ENCODE data around the gene PTPRO.

Gene PTPRO

DNA sequence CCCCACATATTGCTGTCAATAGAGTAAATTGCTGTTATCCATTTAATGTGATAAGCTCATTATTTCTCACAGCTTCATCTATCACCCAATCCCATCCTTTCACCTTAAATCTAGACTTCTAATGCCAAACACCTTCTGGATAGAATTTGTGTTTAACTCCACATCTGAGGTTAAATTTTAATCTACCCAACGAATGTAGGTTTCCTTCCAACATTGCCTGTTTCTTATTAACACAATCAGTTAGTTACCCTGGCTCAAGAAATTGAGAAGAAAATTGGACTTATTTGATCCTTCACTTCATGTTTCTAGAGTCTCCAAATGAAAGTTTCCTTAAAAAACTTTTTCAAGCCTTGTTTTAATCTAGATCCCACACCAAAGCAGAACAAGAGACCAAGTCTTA lies 67.3 kb downstream of the PTPRO start:
- ATAC-seq (replicated peaks) (no peak), DNase-seq (no peak)
- Mint-ChIP-seq H3K9me3 (no peaks in the 10 kb centered on the region), H3K4me1 (no peaks in the 10 kb centered on the region), H3K4me3 (no peak overlapping the region), H3K36me3 (no peaks in the 10 kb centered on the region), H3K27ac (no peak overlapping the region), H3K27me3 (peaks cover 0 to 6% of the 10 kb centered on the region in 2 donors)

DNA sequence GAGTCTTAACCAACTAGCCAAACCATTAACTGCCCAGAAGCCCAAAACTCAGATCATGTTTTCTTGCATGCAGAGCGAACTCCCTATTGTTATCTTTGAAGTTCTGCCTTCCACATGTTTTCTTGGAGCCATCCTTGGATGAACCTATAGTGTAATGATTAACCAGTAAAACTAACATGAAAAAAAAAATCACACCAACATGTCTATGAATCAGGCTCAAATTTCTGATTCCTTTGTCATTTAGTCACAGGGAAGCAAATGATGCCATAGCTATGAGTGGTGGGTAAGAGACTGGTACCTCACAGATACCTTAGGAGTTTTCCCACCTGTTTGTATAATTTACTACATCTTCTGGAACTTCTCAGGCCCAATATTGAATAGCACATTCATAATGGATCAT lies 70.7 kb downstream of the PTPRO start:
- Mint-ChIP-seq H3K9me3 (no peaks in the 10 kb centered on the region), H3K4me1 (no peaks in the 10 kb centered on the region), H3K27me3 (no peaks in the 10 kb centered on the region), H3K4me3 (no peak overlapping the region), H3K36me3 (no peaks in the 10 kb centered on the region), H3K27ac (no peak overlapping the region)
- DNase-seq = no peak
- ATAC-seq (replicated peaks) = no peak

DNA sequence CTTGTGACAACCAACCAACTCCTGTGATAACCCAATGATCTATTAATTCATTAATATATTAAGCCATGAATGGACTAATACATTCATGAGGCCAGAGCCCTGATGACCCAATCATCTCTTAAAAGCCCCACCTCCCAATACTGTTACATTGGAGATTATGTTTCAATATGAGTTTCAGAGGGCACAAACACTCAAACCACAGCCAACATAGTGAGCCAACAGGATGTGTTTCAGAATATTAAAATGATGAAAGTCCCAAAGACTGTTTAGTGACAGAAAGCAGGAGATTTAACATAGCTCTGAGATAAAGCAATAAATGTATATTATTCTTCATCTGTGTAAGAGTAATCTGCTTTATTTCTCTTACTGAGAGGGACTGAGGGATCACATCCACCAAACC lies 71.7 kb downstream of the PTPRO start:
- Mint-ChIP-seq H3K4me1 (no peaks in the 10 kb centered on the region), H3K36me3 (no peaks in the 10 kb centered on the region), H3K27ac (no peak overlapping the region), H3K4me3 (no peak overlapping the region), H3K9me3 (no peaks in the 10 kb centered on the region), H3K27me3 (no peaks in the 10 kb centered on the region)
- DNase-seq = no peak
- no peak for ATAC-seq (replicated peaks)

DNA sequence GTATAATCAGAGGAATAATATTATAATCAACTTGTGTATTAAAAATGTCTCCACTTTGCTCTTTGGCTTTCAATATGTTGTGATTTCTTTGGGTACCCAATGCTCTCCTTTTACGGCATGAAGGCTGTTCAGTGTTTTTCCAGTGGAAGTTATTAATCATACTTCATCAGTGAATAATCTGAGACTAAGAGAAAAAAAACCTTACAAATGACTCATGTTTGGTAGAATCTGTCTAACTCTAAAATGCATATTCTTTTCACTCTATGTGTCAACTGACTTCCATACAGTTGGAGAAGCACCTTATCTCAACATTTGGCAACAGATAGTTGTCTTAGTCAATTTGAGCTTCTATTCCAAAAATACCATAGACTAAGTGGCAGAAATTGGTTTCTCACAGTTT lies 82.2 kb downstream of the PTPRO start:
- H3K4me3 Mint-ChIP-seq = no peak overlapping the region
- ATAC-seq (replicated peaks) (no peak), DNase-seq (no peak)
- peaks cover 0 to 1% of the 10 kb centered on the region in 2 donors for H3K9me3 Mint-ChIP-seq
- no peaks in the 10 kb centered on the region for H3K27me3 Mint-ChIP-seq
- H3K36me3 Mint-ChIP-seq = no peaks in the 10 kb centered on the region
- no peaks in the 10 kb centered on the region for H3K4me1 Mint-ChIP-seq
- H3K27ac Mint-ChIP-seq = no peak overlapping the region

GRCh38 chr12:15405606-15406005 lies 83.3 kb downstream of the PTPRO start:
- Mint-ChIP-seq H3K36me3 (no peaks in the 10 kb centered on the region), H3K4me3 (no peak overlapping the region), H3K4me1 (no peaks in the 10 kb centered on the region), H3K27ac (no peak overlapping the region), H3K9me3 (peaks cover 0 to 1% of the 10 kb centered on the region in 2 donors), H3K27me3 (no peaks in the 10 kb centered on the region)
- no peak for DNase-seq
- ATAC-seq (replicated peaks) = no peak

DNA sequence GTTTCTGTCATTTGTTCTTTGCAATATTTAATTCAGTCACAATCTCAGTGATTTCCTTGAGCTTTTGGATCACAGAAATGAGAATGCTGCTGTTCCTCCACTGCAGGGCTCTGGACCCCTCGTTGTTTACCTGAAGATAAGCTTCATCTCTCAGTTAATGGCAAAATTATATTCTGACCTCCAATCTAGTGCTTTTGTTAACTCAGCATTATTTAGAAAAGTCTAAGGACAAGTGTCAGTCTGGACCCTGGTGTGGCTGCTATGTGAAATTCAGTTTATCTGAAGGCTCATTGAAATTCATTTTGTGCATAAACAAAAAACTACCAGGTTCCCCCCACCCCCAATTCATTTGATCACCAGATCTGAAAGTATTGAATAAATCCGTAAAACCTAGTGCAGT lies 84.7 kb downstream of the PTPRO start:
- Mint-ChIP-seq H3K9me3 (peaks cover 0 to 1% of the 10 kb centered on the region in 2 donors), H3K4me3 (no peak overlapping the region), H3K4me1 (no peaks in the 10 kb centered on the region), H3K27ac (no peak overlapping the region), H3K36me3 (no peaks in the 10 kb centered on the region), H3K27me3 (peaks cover 0 to 7% of the 10 kb centered on the region in 2 donors)
- ATAC-seq (replicated peaks) (no peak), DNase-seq (no peak)

- DNase-seq (no peak), ATAC-seq (replicated peaks) (no peak)
- H3K27me3 Mint-ChIP-seq = peaks cover 7 to 12% of the 10 kb centered on the region in 2 donors
- peaks cover 6 to 10% of the 10 kb centered on the region in 2 donors for H3K4me1 Mint-ChIP-seq
- no peak overlapping the region for H3K27ac Mint-ChIP-seq
- no peaks in the 10 kb centered on the region for H3K9me3 Mint-ChIP-seq
- no peaks in the 10 kb centered on the region for H3K36me3 Mint-ChIP-seq
- no peak overlapping the region for H3K4me3 Mint-ChIP-seq
Measured at GRCh38 chr12:15411842-15412241, 89.5 kb downstream of the PTPRO start.

- ATAC-seq (replicated peaks) (no peak), DNase-seq (no peak)
- Mint-ChIP-seq H3K36me3 (no peaks in the 10 kb centered on the region), H3K4me3 (no peak overlapping the region), H3K9me3 (peaks cover 0 to 2% of the 10 kb centered on the region in 2 donors), H3K27ac (no peak overlapping the region), H3K4me1 (peaks cover 8 to 10% of the 10 kb centered on the region in 2 donors), H3K27me3 (peaks cover 6 to 27% of the 10 kb centered on the region in 2 donors)
Measured at GRCh38 chr12:15417691-15418090, 95.4 kb downstream of the PTPRO start.

- no peaks in the 10 kb centered on the region for H3K36me3 Mint-ChIP-seq
- H3K27me3 Mint-ChIP-seq = peaks cover 10% of the 10 kb centered on the region in 2 donors
- H3K4me3 Mint-ChIP-seq = no peak overlapping the region
- no peak for ATAC-seq (replicated peaks)
- H3K4me1 Mint-ChIP-seq = no peaks in the 10 kb centered on the region
- H3K27ac Mint-ChIP-seq = no peak overlapping the region
- no peak for DNase-seq
- peaks cover 0 to 2% of the 10 kb centered on the region in 2 donors for H3K9me3 Mint-ChIP-seq
Measured at GRCh38 chr12:15423629-15424028, 101.3 kb downstream of the PTPRO start.

GRCh38 chr12:15427913-15428312 lies 105.6 kb downstream of the PTPRO start:
- H3K27me3 Mint-ChIP-seq = peaks cover 5 to 14% of the 10 kb centered on the region in 2 donors
- no peaks in the 10 kb centered on the region for H3K4me1 Mint-ChIP-seq
- no peak for ATAC-seq (replicated peaks)
- peaks cover 2 to 3% of the 10 kb centered on the region in 2 donors for H3K9me3 Mint-ChIP-seq
- no peaks in the 10 kb centered on the region for H3K36me3 Mint-ChIP-seq
- H3K4me3 Mint-ChIP-seq = no peak overlapping the region
- DNase-seq = no peak
- no peak overlapping the region for H3K27ac Mint-ChIP-seq

- peaks cover 4 to 14% of the 10 kb centered on the region in 2 donors for H3K27me3 Mint-ChIP-seq
- no peak overlapping the region for H3K4me3 Mint-ChIP-seq
- H3K4me1 Mint-ChIP-seq = no peaks in the 10 kb centered on the region
- DNase-seq (no peak), ATAC-seq (replicated peaks) (no peak)
- H3K27ac Mint-ChIP-seq = no peak overlapping the region
- peaks cover 2 to 3% of the 10 kb centered on the region in 2 donors for H3K9me3 Mint-ChIP-seq
- H3K36me3 Mint-ChIP-seq = no peaks in the 10 kb centered on the region
Measured at GRCh38 chr12:15428632-15429031, 106.3 kb downstream of the PTPRO start.

DNA sequence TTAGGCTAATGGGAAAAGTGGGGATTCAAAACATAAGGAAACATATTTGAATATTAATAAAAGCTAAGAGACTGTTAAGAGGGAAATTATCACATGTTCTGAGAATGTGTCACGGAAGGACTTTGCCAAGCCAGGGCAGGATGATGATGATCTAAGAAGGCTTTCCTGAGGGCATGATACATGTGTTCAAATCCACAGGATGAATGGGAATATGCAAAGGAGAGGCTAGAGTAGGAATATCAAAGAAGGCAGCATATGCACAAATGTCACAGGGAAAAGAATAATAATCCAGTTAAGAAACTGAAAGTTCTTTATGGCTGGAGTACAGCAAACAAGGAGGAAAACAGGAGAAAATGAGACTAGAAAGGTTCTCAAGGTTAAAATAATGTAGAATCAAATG lies 107.0 kb downstream of the PTPRO start:
- Mint-ChIP-seq H3K27me3 (peaks cover 4 to 14% of the 10 kb centered on the region in 2 donors), H3K4me1 (no peaks in the 10 kb centered on the region), H3K36me3 (no peaks in the 10 kb centered on the region), H3K9me3 (peaks cover 2 to 3% of the 10 kb centered on the region in 2 donors), H3K4me3 (no peak overlapping the region), H3K27ac (no peak overlapping the region)
- no peak for ATAC-seq (replicated peaks)
- no peak for DNase-seq

GRCh38 chr12:15435597-15435996 lies 113.3 kb downstream of the PTPRO start:
- Mint-ChIP-seq H3K4me3 (no peak overlapping the region), H3K4me1 (no peaks in the 10 kb centered on the region), H3K36me3 (no peaks in the 10 kb centered on the region), H3K9me3 (peaks cover 6 to 7% of the 10 kb centered on the region in 2 donors), H3K27me3 (peaks cover 0 to 25% of the 10 kb centered on the region in 2 donors), H3K27ac (no peak overlapping the region)
- ATAC-seq (replicated peaks) (no peak), DNase-seq (no peak)

- Mint-ChIP-seq H3K27ac (no peak overlapping the region), H3K4me1 (no peaks in the 10 kb centered on the region), H3K36me3 (no peaks in the 10 kb centered on the region), H3K9me3 (peaks cover 5 to 9% of the 10 kb centered on the region in 2 donors), H3K4me3 (no peak overlapping the region), H3K27me3 (peaks cover 13 to 37% of the 10 kb centered on the region in 2 donors)
- DNase-seq (no peak), ATAC-seq (replicated peaks) (no peak)
Measured at GRCh38 chr12:15439459-15439858, 117.2 kb downstream of the PTPRO start.

DNA sequence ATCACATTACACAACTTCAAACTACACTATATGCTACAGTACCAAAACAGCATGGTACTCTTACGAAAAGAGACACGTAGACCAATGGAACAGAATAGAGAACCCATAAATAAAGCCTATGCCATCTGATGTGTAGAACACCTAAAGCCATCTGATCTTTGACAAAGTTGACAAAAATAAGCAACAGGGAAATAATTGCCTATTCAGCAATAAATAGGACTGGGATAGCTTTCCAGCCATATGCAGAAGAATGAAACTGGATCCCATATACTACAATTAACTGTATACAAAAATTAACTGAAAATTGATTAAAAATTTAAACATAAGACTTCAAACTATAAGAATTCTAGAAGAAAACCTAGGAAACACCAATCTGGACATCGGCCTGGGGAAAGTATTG lies 120.7 kb downstream of the PTPRO start:
- Mint-ChIP-seq H3K27me3 (peaks cover 13 to 26% of the 10 kb centered on the region in 2 donors), H3K36me3 (no peaks in the 10 kb centered on the region), H3K4me1 (no peaks in the 10 kb centered on the region), H3K27ac (no peak overlapping the region), H3K4me3 (no peak overlapping the region), H3K9me3 (peaks cover 1 to 5% of the 10 kb centered on the region in 2 donors)
- no peak for DNase-seq
- no peak for ATAC-seq (replicated peaks)

GRCh38 chr12:15443611-15444010 lies 121.3 kb downstream of the PTPRO start:
- peaks cover 1 to 4% of the 10 kb centered on the region in 2 donors for H3K9me3 Mint-ChIP-seq
- H3K4me3 Mint-ChIP-seq = no peak overlapping the region
- DNase-seq = no peak
- H3K27me3 Mint-ChIP-seq = peaks cover 13 to 26% of the 10 kb centered on the region in 2 donors
- no peaks in the 10 kb centered on the region for H3K4me1 Mint-ChIP-seq
- no peak overlapping the region for H3K27ac Mint-ChIP-seq
- no peaks in the 10 kb centered on the region for H3K36me3 Mint-ChIP-seq
- no peak for ATAC-seq (replicated peaks)

Measured in stimulated activated naive B cell treated with anti-CD40 and anti-IgM and Interleukin-4, amounts not matched to agents 10 μg/mL and 1 μg/mL and 100 μg/mL, for 72 hours (primary cell).